GM12874 (cell line): Measurements from ENCODE around the gene UNC93B1.
A peak's percentile ranks its signal among the peaks of the same experiment; 100 is the strongest.

Experiments used
- CTCF ChIP-seq: IDR thresholded peaks from 2 replicates; pipeline ENCODE4 v1.5.1; 2011; ENCODE audit warnings: low read depth, mild to moderate bottlenecking, control low read depth, low read length, moderate library complexity; ENCODE audit not compliant: insufficient read depth

Gene UNC93B1

GRCh38 chr11:68032003-68032402 lies 28.1 kb upstream of the UNC93B1 start:
- no peak for TF ChIP-seq CTCF

- TF ChIP-seq CTCF: no peak
Measured at GRCh38 chr11:68031144-68031464, 27.2 kb upstream of the UNC93B1 start.

GRCh38 chr11:68030318-68031143 lies 26.6 kb upstream of the UNC93B1 start, which contains the start of gene NDUFS8:
TSS of gene NDUFS8 (plus strand) at chr11:68030681. CDS start at chr11:68032152, 1,471 bp downstream.
- no peak for TF ChIP-seq CTCF

GRCh38 chr11:68028802-68029545 lies 25.1 kb upstream of the UNC93B1 start:
- no peak for TF ChIP-seq CTCF

- no peak for TF ChIP-seq CTCF
Measured at GRCh38 chr11:68027667-68028066, 23.8 kb upstream of the UNC93B1 start.

GRCh38 chr11:68026391-68027105 lies 22.7 kb upstream of the UNC93B1 start:
- no peak for TF ChIP-seq CTCF

GRCh38 chr11:68025047-68025446 lies 21.1 kb upstream of the UNC93B1 start:
- 0 out of 2 replicates have a peak, but pooled peaks have one; percentile 27 for TF ChIP-seq CTCF
